ENCODE results near the gene MXI1. TPM values are rescaled to one million over a fixed set of nuclear protein-coding genes. Genes with fewer than 3 reads are reported as not detected.

The MXI1 gene
- total and polyA plus RNA-seq, 12 donors = 21.4 to 69.8 (median 38.6) TPM

DNA sequence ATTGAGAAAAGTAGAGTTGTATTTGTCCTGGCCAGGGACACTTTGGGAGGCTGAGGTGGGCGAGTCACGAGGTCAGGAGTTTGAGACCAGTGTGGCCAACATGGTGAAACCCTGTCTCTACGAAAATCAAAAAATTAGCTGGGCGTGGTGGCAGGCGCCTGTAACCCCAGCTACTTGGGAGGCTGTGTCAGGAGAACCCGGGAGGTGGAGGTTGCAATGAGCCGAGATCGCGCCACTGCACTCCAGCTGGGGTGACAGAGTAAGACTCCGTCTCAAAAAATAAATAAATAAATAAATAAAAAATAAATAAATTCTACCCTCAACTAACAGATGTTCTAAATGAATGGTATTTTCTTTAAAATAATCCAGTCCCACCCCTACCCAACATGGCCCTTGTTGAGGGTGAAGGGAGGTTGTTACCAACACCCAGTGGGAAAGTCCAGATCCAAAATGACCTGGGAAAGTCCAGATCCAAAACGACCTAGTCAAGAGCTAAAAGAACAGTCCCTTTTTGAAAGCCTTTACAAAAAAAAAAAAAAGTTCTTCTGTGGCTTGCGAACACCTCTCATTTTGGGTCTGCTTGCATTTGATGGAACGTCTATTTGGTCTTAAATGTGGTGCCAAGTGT is 16.0 kb downstream of the MXI1 start:
- 88 to 92% (median 91%) methylated on average over 13 of the region's 13 CpGs for WGBS, 4 donors
- Histone ChIP-seq H3K4me3 (no peak overlapping the region), H3K9me3 (replicated peaks in 1 of 3) (no peaks in the 10 kb centered on the region), H3K27ac (no peak overlapping the region), H3K27me3 (no peaks in the 10 kb centered on the region), H3K36me3 (replicated peaks in 1 of 2) (no peaks in the 10 kb centered on the region), H3K4me1 (replicated peaks in 1 of 2) (peaks cover 24 to 38% of the 10 kb centered on the region in 2 donors)
- TF ChIP-seq, protein P1, sequence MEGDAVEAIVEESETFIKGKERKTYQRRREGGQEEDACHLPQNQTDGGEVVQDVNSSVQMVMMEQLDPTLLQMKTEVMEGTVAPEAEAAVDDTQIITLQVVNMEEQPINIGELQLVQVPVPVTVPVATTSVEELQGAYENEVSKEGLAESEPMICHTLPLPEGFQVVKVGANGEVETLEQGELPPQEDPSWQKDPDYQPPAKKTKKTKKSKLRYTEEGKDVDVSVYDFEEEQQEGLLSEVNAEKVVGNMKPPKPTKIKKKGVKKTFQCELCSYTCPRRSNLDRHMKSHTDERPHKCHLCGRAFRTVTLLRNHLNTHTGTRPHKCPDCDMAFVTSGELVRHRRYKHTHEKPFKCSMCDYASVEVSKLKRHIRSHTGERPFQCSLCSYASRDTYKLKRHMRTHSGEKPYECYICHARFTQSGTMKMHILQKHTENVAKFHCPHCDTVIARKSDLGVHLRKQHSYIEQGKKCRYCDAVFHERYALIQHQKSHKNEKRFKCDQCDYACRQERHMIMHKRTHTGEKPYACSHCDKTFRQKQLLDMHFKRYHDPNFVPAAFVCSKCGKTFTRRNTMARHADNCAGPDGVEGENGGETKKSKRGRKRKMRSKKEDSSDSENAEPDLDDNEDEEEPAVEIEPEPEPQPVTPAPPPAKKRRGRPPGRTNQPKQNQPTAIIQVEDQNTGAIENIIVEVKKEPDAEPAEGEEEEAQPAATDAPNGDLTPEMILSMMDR (IDR thresholded peaks at IDR 0.05) = no peak
- TF ChIP-seq POLR2A (IDR thresholded peaks at IDR 0.05) = no peak
- intact Hi-C loops (cut with DNase I) = no loop called here
- no peak for DNase-seq

DNA sequence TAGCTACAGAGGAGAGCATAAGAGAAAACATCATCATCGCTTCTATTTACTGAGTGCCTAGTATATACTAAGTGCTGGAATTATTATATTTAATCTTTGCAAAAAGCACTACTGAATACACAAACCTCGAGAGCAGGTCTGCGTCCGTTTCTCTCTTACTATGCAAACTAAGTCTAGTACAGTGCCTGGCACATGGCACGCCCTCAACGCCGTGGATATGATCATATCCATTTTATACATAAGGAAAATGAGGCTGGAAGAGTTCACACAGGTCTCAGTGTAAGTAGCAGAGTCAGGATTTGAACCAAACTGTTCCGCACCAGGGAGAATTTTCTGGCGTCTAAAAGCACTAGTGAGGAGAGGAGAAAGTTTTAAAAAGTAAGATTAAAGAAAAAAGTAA is 17.6 kb downstream of the MXI1 start:
- TF ChIP-seq, protein P1 (IDR thresholded peaks at IDR 0.05) = no peak
- TF ChIP-seq POLR2A (IDR thresholded peaks at IDR 0.05) = no peak
- H3K27me3 ChIP-seq = no peaks in the 10 kb centered on the region
- peak overlapping the region in 3 of 5 donors; percentile 67 to 97 (median 77) for H3K27ac ChIP-seq
- DNase-seq = no peak
- WGBS, 4 donors = 67 to 77% (median 73%) methylated on average over 9 of the region's 9 CpGs
- H3K9me3 ChIP-seq (replicated peaks in 1 of 3) = no peaks in the 10 kb centered on the region
- peaks cover 21 to 42% of the 10 kb centered on the region in 2 donors for H3K4me1 ChIP-seq (replicated peaks in 1 of 2)
- H3K36me3 ChIP-seq (replicated peaks in 1 of 2) = peaks cover 0 to 12% of the 10 kb centered on the region in 2 donors
- peak overlapping the region in 1 of 4 donors; percentile 67 for H3K4me3 ChIP-seq
- intact Hi-C loops (cut with DNase I) = loop anchor here (5.0 kb wide), 2 partner anchors 42 to 52 kb away; no protein-coding TSS in a partner anchor

DNA sequence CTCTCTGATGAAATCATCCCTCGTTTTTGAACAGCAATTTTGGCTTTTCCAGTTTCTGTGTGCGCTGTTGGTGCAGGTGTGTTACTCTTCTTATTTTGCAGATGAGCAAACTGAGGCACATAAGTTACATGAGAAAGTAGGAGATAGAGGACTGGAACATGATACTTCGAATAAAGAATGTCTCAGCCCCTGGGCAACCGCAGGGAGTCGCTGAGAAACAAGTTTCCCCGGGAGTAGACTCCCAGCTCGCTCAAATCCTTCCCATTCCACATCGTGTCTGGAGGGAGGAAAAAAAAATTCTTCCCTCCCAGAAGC is 18.0 kb downstream of the MXI1 start:
- Histone ChIP-seq H3K4me3 (peak overlapping the region in 2 of 4 donors; percentile 14 to 67), H3K27me3 (no peaks in the 10 kb centered on the region), H3K4me1 (replicated peaks in 1 of 2) (peaks cover 17 to 38% of the 10 kb centered on the region in 2 donors), H3K36me3 (replicated peaks in 1 of 2) (peaks cover 0 to 14% of the 10 kb centered on the region in 2 donors), H3K27ac (peak overlapping the region in 4 of 5 donors; percentile 67 to 98 (median 87)), H3K9me3 (replicated peaks in 1 of 3) (no peaks in the 10 kb centered on the region)
- intact Hi-C loops (cut with DNase I) = loop anchor here (5.0 kb wide), 2 partner anchors 42 to 52 kb away; no protein-coding TSS in a partner anchor
- no peak for TF ChIP-seq POLR2A (IDR thresholded peaks at IDR 0.05)
- TF ChIP-seq, protein P1 (IDR thresholded peaks at IDR 0.05) = no peak
- 3 to 5% (median 4%) methylated on average over 8 of the region's 8 CpGs for WGBS, 4 donors
- DNase-seq = no peak

DNA sequence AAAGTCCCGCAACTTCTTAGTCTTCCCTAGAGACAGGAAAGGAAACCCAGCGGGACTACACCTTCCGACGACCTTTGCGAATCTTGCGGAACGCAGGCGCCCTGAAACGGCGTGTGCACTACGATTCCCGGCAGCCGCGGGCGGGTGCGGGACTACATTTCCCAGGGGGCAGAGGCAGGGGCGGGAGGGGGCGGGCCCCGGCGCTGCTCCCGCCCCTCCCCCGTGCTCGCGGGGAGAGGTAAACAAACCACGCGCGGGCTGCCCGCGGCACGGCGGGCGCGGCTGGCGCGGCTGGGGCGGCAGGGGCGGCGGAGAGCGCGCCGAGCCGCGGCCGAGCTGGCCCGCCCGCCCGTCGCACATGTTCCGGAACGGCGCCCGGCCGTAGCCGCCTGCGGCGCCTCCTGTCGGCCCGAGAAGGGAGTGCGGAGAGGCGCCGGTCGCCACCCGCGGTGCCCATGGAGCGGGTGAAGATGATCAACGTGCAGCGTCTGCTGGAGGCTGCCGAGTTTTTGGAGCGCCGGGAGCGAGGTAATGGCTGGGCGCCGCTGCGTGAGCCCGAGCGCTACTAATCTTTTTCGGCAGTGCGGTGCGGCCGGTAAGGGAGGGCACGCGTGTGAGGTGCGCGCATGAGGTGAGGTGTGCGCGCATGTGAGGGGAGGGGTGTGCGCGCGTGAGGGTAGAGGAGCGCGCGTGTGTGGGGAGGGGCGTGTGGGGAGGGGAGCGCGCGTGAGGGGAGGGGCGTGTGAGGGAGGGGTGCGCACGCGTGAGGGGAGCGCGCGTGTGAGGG is 18.5 kb downstream of the MXI1 start:
- peak; percentile 92 to 96 (median 94) for DNase-seq
- WGBS, 4 donors = 0 to 1% (median 0%) methylated on average over 4 to 99 of the region's 103 CpGs
- peak overlapping the region; percentile 41 to 67 (median 60) for H3K4me3 ChIP-seq
- H3K36me3 ChIP-seq (replicated peaks in 1 of 2) = peaks cover 0 to 14% of the 10 kb centered on the region in 2 donors
- no peaks in the 10 kb centered on the region for H3K9me3 ChIP-seq (replicated peaks in 1 of 3)
- peak overlapping the region; percentile 69 to 98 (median 82) for H3K27ac ChIP-seq
- no peaks in the 10 kb centered on the region for H3K27me3 ChIP-seq
- TF ChIP-seq, protein P1 (IDR thresholded peaks at IDR 0.05) = peak; percentile 16 to 90 (median 63)
- peak; percentile 63 to 75 for TF ChIP-seq POLR2A (IDR thresholded peaks at IDR 0.05)
- peaks cover 13 to 33% of the 10 kb centered on the region in 2 donors for H3K4me1 ChIP-seq (replicated peaks in 1 of 2)
- intact Hi-C loops (cut with DNase I) = loop anchor here (5.0 kb wide), 2 partner anchors 41 to 51 kb away; no protein-coding TSS in a partner anchor
